ENCODE data around the gene TET1.

Gene TET1

GRCh38 chr10:68717435-68717834 lies 157.3 kb downstream of the TET1 start:
- no peak for TF ChIP-seq CTCF (IDR thresholded peaks at IDR 0.05; ENCODE audit: borderline replicate concordance, insufficient read depth, low read depth, low read length)

GRCh38 chr10:68720793-68721672 lies 160.9 kb downstream of the TET1 start, which contains the start of gene CCAR1:
Gene CCAR1 (plus strand): TSS chr10:68721239. CDS start chr10:68722505, 1,266 bp downstream.
- H3K4me3 ChIP-seq (ENCODE audit: low read depth, low read length): peak within 1 kb of the TSS; percentile 95
- no peak for TF ChIP-seq CTCF (IDR thresholded peaks at IDR 0.05; ENCODE audit: borderline replicate concordance, insufficient read depth, low read depth, low read length)

More at GRCh38 chr10:68717435-68717834, 157.3 kb downstream of the TET1 start:
- H3K4me3 ChIP-seq (ENCODE audit: low read depth, low read length): no peak overlapping the region

- no peak for TF ChIP-seq CTCF (IDR thresholded peaks at IDR 0.05; ENCODE audit: borderline replicate concordance, insufficient read depth, low read depth, low read length)
- peak overlapping the region; percentile 95 for H3K4me3 ChIP-seq (ENCODE audit: low read depth, low read length)
Observed at GRCh38 chr10:68721673-68722335, 161.7 kb downstream of the TET1 start.

- TF ChIP-seq CTCF (IDR thresholded peaks at IDR 0.05; ENCODE audit: borderline replicate concordance, insufficient read depth, low read depth, low read length): no peak
- H3K4me3 ChIP-seq (ENCODE audit: low read depth, low read length): no peak overlapping the region
Observed at GRCh38 chr10:68725016-68725415, 164.9 kb downstream of the TET1 start.

GRCh38 chr10:68727146-68727545 lies 167.0 kb downstream of the TET1 start:
- no peak for TF ChIP-seq CTCF (IDR thresholded peaks at IDR 0.05; ENCODE audit: borderline replicate concordance, insufficient read depth, low read depth, low read length)
- no peak overlapping the region for H3K4me3 ChIP-seq (ENCODE audit: low read depth, low read length)

GRCh38 chr10:68732651-68733050 lies 172.5 kb downstream of the TET1 start:
- no peak for TF ChIP-seq CTCF (IDR thresholded peaks at IDR 0.05; ENCODE audit: borderline replicate concordance, insufficient read depth, low read depth, low read length)
- no peak overlapping the region for H3K4me3 ChIP-seq (ENCODE audit: low read depth, low read length)

Data from GM12875 (cell line).